ENCODE measurements around the gene RNF213.

DNA sequence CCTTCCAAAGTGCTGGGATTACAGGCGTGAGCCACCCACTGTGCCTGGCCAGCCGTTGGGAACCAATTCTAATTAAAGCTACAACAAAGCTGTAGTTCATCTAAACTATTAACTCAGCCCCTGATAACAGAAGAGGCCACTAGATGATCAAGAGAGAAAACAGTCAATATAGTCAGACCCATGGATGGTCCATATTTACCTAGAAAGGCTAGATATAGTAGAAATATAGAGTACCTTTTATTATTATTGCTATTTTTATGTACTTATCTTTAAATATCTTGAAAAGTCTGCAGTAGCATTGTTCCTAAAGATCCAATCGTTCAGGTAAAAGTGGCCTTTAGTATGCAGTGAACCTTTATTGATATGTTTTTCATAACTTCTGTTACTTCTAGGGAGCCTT, 43.2 kb downstream of the RNF213 start:
- TF ChIP-seq, protein P1, sequence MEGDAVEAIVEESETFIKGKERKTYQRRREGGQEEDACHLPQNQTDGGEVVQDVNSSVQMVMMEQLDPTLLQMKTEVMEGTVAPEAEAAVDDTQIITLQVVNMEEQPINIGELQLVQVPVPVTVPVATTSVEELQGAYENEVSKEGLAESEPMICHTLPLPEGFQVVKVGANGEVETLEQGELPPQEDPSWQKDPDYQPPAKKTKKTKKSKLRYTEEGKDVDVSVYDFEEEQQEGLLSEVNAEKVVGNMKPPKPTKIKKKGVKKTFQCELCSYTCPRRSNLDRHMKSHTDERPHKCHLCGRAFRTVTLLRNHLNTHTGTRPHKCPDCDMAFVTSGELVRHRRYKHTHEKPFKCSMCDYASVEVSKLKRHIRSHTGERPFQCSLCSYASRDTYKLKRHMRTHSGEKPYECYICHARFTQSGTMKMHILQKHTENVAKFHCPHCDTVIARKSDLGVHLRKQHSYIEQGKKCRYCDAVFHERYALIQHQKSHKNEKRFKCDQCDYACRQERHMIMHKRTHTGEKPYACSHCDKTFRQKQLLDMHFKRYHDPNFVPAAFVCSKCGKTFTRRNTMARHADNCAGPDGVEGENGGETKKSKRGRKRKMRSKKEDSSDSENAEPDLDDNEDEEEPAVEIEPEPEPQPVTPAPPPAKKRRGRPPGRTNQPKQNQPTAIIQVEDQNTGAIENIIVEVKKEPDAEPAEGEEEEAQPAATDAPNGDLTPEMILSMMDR (optimal IDR thresholded peaks at IDR 0.05 in 1 of 3, IDR thresholded peaks at IDR 0.05 in 1 of 3, conservative IDR thresholded peaks at IDR 0.05 in 1 of 3; ENCODE audit: extremely low read depth in 1 of 3, insufficient read depth in 2 of 3, low read length in 3 of 3), result no peak
- TF ChIP-seq EZH2 (IDR thresholded peaks at IDR 0.05; ENCODE audit: low read length), result no peak

All from keratinocyte (primary cell).